Loucy (cell line): ENCODE data around the gene TBC1D3I.
"Not testable (repeated sequence)": the region's sequence is repeated elsewhere in the genome, so short reads cannot be mapped to it uniquely, and the experiment has no call there.

Experiments used
- EZH2phosphoT487 ChIP-seq: fragments of 200-600 bp; IDR thresholded peaks from 2 replicates; pipeline ENCODE4 v1.6.1; 2018; ENCODE audit warnings: antibody characterized with exemption, mild to moderate bottlenecking, moderate library complexity, borderline replicate concordance
- TF ChIP-seq, protein P1 (sequence below): fragments of 200-600 bp; sonication (generic); conservative IDR thresholded peaks from 2 replicates; pipeline ENCODE4 v1.5.1; 2014; ENCODE audit warnings: mild to moderate bottlenecking, antibody characterized with exemption, low read length

DNA sequence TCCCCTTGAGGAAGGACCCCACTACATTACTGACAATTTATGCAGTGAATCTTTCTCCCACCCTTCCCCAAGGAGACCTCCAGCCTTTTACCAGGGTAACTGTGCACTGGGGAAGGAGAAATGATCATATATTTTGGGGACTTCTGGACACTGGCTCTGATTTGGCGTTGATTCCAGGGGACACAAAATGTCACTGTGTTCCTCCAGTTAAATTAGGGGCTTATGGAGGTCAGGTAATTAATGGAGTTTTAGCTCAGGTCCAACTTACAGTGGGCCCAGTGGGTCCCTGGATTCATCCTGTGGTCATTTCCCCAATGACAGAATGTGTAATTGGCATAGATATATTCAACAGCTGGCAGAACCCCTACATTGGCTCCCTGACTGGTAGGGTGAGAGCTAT, 44.8 kb downstream of the TBC1D3I start:
- TF ChIP-seq, protein P1, sequence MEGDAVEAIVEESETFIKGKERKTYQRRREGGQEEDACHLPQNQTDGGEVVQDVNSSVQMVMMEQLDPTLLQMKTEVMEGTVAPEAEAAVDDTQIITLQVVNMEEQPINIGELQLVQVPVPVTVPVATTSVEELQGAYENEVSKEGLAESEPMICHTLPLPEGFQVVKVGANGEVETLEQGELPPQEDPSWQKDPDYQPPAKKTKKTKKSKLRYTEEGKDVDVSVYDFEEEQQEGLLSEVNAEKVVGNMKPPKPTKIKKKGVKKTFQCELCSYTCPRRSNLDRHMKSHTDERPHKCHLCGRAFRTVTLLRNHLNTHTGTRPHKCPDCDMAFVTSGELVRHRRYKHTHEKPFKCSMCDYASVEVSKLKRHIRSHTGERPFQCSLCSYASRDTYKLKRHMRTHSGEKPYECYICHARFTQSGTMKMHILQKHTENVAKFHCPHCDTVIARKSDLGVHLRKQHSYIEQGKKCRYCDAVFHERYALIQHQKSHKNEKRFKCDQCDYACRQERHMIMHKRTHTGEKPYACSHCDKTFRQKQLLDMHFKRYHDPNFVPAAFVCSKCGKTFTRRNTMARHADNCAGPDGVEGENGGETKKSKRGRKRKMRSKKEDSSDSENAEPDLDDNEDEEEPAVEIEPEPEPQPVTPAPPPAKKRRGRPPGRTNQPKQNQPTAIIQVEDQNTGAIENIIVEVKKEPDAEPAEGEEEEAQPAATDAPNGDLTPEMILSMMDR = not testable (repeated sequence)
- not testable (repeated sequence) for TF ChIP-seq EZH2phosphoT487
